ENCODE data around the gene RFPL1.
"Not testable (repeated sequence)": the region's sequence is repeated elsewhere in the genome, so short reads cannot be mapped to it uniquely, and the experiment has no call there.

Gene RFPL1

DNA sequence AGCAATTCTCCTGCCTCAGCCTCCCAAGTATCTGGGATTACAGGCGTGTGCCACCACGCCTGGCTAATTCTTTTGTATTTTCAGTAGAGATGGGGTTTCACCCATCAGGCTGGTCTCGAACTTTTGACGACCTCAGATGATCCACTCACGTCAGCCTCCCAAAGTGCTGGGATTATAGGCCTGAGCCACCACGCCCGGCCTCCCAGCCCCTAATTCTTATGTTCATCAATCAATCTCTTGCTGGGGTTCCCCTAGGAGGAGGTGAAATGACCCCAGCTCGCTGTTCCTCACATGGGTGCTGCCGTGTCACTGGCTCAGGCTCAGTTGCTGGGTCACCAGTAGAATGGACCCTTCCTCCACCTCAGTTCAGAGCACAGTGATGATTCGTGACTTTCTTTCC, at the start of gene RFPL1:
RFPL1 (plus strand) TSS at position 301 of the 400 bp plus-strand sequence.
- DNase-seq (ENCODE audit: low read depth): not testable (repeated sequence)

DNA sequence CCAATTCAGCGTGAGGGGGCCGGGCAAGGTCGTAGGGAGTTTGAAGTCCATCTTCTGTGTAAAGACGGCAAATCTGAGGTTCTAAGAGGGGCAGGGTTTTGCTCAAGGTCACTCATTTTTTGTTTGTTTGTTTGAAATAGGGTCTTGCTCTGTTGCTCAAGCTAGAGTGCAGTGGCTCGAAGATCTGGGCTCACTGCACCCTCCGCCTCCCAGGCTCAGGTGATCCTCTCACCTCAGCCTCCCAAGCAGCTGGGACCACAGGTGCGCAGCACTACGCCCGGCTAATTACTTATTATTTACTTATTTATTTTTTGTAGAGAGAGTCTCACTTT, 49.7 kb upstream of the RFPL1 start:
- DNase-seq (ENCODE audit: low read depth): no peak

DNA sequence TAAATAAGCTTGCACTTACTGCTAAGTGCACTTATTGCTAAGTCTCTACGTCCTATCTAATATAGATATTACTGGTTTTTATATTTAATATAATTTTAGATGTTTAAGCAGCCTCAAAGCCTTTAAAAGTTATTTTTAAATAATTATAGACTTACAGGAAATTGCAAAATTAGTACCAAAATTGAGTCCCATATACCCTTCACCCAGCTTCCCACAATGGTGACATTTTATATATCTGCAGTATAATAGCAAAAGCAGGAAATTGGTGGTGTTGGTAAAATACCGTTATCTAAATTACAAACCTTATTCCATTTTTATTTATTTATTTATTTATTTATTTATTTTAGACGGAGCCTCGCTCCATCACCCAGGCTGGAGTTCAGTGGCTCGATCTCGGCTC, 48.1 kb upstream of the RFPL1 start:
- DNase-seq (ENCODE audit: low read depth): no peak

DNA sequence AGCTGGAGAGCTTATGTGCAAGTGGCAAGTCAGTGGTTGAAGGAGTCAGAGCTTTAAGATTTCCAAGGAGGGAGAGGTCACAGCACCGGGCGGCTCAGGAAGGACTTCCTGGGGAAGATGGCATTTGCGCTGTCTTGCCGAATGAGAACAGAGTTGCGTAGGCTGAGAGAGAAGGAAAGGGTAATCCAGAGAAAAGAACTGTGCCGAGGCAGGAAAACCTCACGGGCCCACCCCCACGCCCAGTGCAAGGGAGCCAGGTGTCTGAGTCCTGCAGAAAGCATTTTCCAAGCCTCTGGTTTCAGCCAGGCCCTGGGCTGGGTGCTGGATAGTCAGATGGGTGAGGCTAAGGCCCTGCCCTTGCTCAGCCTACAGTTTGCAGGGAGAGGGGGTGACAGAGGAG, 46.8 kb upstream of the RFPL1 start:
- DNase-seq (ENCODE audit: low read depth): no peak

DNA sequence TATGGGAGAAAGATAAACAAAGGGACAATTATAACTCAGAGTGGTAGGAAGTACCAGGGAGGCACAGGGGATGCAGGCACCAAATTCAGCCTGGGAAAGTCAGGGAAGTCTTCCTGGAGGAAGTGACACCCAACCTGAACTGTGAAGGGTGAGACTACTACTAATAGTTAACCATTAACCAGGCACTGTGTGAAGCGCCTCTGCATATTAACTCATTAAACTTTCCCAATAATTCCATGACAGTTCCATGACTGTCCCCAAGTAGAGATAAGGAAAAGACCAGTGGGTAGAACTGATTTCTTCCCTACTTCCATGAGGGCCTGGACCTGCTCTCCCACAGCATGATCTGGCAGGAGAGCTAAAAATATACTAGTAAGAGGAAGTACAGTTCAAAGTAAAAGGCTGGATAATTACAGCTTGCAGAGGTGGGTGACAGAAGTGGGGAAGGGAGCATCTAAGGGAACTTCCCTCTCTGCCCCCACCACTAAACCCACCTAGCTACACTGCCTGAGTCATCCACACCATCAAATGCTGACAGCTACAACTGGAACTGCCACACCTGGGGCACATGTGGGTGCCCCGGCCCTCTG, 45.3 kb upstream of the RFPL1 start:
- no peak for DNase-seq (ENCODE audit: low read depth)

DNA sequence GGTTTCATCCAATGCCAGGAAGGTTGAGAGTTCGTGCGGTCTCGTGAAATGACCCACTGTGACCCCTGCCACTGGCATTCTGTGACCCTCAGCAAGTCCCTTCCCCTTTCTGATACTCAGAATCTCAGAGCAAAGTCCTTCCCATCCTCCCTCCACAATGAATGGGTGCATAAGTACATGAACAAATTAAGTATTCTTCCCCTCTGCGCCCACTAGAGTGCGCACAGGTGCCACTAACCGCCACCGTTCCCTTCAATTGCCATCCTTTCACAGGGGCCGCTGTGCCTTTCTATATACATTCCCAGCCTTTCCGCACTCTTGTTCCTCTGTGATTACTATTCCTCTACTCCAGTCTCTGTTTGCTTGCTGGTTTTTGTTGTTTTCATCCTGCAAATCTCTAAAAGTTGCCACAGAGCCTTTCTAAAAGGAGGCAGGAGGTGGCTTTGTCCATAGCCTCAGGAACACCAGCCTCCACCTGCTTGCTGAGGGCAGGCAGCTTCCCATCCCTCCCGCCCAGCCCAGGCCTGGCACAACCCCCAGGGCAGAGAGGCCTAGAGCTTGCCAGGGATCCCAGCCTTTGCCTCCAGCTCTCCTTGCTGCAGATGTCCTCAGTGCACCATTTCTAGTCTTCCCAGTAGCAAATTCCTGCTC, 43.3 kb upstream of the RFPL1 start:
- no peak for DNase-seq (ENCODE audit: low read depth)

DNA sequence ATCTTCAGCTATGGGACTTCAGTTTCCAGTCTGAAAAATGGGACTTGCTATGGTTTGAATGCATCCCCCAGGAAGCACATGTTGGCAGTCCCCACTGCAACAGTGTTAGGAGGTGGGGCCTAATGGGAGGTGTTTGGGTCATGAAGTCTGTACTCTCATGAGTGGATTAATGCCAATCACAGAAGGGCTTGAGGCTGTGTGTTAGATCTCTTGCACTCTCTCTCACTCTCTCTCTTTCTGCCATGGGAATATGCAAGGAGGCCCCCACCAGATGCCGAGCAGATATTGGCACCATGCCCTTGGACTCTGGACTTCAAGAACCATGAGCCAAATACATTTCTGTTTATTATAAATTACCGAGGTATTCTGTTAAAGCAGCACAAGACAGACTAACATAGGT, 42.3 kb upstream of the RFPL1 start:
- DNase-seq (ENCODE audit: low read depth): no peak

DNA sequence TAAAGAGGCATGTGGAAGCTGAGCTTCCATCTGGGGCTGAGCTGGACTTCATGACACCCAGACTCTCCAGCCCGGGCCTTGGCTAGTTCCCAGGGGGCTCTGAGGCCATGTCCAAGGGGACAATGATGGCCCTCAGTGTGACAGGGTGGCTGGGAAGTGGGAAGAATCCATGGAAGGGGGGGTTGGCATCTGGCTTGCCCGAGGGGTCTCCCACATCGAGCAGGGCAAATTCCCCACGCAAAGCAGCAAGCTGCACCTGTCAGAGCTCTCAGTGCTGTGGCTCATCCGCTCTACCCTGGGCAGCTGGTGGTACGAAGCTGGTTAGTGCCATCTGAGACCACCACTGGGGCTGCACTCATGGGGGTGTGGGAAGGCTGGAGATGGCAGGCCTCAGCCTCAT, 40.6 kb upstream of the RFPL1 start:
- DNase-seq (ENCODE audit: low read depth): no peak

DNA sequence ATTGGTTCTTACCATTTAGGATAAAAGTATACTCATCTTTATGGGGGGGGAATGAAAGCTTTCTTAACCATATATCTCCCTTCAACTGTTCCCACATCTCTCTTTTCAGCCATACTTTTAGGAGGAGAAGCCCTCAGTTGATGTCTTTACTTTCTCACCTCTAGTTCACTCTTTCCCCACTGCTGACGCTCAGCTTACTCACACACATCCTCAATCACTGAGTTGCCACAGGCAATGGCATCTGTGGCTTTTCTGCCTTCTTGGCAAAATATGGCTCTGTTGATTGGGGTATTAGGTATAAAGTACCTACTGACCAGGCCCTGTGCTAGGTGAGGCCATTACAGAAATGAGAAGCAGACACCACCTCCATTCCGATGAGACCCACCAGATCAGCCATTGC, 37.8 kb upstream of the RFPL1 start:
- no peak for DNase-seq (ENCODE audit: low read depth)

DNA sequence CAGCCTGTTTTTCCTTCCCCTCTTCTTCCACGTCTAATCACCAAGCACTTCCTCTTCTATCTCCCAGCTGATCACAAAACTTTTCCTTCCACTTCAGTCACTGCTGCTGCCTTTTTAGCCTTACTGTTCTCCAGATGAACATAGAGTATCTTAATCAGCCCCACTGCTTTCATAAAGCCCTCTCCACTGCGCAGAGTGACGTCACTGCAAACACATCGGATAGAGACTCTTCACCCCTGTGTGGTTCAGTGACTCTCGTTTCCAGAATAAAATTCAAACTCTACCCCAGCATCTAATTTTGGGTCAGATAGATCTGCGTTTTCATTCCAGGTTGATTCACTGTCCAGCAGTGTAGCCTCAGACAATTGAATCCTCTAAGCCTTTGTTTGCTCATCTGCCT, 36.8 kb upstream of the RFPL1 start:
- not testable (repeated sequence) for DNase-seq (ENCODE audit: low read depth)

DNA sequence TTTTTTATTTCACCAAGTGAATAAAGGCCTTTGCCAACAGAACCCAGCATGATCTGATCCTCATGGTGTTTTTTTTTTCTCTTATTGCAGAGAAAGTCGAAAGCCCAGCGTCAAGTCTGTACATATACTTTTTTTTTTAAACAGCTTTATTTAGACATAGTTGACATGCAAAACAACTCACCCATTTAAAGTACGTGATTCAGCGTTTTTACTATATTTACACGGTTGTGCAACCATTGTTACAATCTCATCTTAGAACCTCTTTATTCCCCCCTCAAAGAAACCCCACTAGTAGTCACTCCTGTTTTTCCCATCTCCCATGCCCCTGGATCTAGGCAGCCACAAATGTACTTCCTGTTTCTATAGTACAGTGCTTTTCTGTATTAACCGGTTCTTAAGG, 29.4 kb upstream of the RFPL1 start:
- DNase-seq (ENCODE audit: low read depth): no peak

DNA sequence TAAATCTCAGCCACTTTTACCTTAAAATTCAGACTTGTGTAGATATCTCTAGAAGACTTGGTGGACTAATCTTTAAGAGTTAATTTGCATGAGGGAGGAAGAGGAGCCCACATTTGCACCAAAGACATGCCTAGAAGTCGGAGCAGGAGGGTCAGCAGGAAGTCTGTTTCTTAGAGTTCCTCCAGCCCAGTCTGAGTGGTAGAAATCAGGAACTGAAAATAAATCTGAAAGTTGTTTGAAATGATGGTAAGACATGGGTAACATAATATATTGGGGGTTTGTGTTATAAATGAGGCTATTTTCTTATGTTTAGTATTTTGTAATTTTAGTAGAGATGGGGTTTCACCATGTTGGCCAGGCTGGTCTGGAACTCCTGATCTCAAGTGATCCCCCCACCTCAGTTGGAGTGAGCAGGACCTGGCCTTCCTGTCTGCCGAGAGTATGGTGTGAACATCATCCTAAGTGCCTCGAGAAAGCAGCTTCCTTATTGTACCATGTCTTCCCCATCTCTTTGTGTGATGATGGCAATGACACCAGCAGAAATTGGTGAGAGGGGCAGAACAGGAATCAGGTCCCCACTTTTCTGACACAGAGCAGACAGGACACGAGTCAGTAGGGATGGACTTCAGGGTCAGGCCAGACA, 26.7 kb upstream of the RFPL1 start:
- DNase-seq (ENCODE audit: low read depth): not testable (repeated sequence)

DNA sequence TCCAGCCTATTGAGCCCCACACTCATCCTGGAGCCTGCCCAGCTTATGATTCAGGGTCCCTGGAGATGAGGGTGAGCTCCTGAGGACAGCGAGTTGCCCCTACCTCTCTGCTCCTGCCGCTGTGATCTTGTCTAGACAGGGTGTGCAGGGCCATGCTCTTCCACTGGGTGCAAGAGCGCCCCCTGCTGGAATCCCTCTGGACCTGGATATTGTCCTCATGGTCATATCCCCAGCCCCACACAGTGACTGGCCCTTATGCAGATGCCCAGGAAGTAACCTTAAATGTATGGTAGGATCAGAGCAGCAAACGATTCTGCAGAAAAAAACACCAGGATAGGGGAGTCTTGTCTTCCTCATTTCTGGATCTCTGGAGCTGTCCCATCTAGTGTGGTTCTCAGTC, 25.6 kb upstream of the RFPL1 start:
- not testable (repeated sequence) for DNase-seq (ENCODE audit: low read depth)

DNA sequence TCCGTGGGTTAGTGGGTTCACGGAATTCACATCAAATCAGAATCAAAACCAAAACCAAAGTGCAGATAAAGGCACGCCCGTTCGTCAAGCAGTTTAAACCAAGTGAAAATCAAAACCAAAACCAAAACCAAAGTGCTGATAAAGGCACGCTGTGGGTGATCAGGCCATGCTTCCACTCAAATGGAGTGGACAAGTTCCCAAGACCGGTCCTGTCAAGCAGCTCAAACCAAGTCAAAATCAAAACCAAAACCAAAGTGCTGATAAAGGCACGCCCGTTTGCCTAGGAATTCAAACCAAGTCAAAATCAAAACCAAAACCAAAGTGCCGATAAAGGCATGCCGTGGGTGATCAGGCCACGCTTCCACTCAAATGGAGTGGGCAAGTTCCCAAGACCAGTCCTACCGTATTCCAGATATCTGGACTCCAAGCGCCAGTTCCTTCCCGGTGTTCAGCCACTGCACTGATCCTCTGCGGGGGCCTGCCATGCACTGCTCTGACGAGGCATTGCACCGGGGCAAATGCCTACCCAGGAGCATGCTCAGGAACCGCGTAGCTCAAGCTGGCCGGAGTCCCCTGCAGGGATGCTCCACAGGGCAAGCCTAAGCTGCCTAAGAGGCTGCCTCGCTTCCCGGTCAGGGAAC, 23.3 kb upstream of the RFPL1 start:
- DNase-seq (ENCODE audit: low read depth): not testable (repeated sequence)

DNA sequence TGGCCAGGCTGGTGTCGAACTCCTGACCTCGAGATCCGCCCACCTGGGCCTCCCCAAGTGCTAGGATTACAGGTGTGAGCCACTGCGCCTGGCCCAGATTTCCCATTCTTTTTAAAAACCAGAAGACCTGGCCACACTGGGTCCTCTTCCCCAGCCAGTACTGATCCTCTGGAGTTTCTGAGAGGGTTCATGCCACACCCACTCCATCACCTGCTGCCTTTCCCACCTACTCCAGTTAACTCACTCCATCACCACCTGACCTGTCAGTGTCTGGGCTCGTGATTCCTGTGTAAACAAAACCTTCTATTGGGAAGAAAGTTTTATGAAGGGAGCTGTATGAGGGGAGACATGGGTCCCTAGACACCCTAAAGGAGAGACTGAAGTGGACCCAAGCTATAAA, 19.7 kb upstream of the RFPL1 start:
- not testable (repeated sequence) for DNase-seq (ENCODE audit: low read depth)

DNA sequence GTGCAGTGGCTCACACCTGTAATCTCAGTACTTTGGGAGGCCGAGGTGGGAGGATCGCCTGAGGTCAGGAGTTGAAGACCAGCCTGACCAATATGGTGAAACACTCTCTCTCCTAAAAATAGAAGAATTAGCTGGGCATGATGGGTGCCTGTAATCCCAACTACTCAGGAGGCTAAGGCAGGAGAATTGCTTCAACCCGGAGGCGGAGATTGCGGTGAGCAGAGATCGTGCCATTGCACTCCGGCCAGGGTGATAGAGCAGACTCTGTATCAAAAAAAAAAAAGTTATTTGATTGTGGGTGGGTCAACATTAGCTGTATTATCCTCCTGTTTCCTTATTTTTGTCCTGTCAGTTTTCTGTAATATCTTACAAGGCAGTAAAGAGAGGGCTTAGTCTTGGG, 11.9 kb upstream of the RFPL1 start:
- no peak for DNase-seq (ENCODE audit: low read depth)

DNA sequence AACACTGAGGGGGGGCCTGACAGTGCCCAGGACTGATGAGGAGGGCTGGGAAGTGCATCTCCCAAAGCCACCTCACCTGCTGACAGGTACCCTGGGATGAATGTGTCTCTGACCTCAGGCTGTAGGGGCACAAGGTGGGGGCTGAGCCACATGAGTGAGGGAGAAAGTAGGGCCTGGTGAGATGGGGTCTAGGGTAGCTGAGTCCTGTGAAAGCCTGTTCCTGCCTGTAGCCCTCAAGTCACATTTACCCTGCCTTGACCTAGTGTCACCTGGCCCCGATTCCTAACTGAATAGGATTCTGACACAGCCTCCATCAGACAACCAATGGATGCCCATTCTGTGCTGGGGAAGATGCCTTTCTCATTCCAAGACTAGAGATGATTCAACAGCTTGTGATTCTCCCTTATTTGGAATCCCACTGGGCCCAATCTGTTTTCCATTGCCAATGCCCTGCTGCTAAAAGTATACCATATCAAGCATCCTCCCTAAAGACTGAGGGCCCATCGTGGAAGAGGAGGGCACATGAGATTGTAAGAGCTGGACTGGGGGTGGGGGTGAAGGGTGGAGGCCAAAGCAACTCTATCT, 11.1 kb upstream of the RFPL1 start:
- no peak for DNase-seq (ENCODE audit: low read depth)

DNA sequence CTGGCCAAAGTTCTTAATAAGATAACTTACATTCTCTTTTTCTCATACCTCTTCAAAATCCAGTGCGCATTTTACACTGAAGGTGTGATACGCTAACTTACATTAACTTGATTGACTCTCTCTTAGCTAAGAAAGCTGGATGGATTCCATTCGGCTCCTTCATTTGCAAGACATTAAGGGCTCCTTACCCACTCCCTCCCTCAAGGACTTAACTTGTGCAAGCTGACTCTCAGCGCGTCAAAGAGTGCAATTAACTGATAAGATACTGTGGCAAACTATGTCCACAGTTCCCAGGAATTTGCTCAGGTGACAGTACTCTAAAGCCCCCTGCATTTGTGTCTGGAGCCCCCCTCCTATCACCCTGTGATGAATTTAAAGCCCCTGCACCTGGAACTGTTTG, 6.4 kb upstream of the RFPL1 start:
- no peak for DNase-seq (ENCODE audit: low read depth)

DNA sequence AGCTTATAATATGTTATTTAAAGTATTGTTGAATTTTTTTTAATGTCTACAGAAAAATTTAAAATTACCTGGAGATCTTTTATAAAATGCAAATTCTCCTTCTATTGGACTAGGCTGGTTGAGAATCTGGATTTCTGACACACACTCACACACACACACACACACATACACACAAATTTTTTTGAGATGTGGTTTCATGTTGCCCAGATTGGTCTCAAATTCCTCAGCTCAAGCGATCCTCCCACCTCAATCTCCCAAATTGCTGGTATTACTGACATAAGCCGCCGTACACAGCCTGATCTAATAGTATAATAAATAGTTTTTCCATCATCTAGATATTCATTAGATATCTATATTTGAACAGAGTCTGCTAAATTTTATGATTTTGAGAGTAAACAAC, 4.5 kb upstream of the RFPL1 start:
- DNase-seq (ENCODE audit: low read depth): no peak

DNA sequence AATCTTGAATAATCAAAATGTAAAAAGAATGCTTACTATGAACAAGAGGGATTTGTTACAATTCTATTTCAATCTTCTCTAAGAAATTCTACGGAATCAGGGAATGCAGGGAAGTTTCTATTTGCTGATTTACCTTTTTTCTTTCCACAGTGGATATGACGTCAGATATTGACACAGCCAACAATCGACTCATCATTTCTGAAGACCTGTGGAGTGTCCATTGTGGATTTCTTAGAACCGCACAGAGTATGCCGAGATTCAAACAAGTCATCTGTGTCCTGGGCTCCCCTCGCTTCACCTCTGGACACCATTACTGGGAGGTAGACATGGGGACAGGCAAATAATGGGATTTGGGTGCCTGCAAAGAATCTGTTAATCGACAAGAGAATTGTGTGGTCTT, 4.1 kb upstream of the RFPL1 start:
- DNase-seq (ENCODE audit: low read depth): no peak

DNA sequence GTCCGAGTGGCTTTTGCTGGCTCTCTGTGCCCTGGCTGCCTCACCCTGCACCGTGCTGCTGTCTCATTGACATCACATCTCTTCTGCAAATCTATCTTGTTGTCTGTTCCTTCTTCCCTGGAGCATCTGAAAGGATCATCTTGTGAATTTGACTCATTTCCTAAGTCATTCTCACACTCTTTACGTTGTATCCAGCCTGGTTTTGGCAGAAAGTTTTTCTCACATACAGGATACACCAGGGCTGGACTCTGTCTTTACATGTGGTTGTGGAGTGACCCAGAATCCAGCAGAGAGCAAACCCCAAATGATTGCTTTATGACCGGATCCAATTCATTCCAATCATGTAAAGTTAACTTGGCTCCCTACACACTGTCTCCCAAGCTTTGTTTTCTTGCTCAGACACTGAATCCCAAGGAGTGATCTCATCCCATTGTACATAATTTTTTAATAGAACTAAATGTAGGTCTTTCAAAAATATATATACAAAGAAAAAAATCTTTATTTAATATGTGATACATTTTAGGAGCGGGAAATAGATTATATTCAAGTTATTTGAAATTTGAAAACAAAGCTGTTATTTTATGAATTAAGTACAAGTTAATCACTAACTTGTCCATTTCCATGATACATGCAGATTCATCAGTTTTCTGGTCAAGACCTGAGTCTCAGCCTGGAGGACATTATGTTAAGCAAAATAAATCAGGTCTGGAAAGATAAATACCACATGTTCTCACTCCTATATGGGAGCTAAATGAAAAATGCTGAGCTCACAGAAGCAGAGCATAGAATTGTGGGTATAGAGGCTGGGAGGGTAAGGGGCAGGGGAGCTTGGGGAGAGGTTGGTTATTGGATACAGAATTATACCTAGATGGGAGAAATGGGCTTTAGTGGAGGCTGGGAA, 2.9 kb upstream of the RFPL1 start:
- no peak for DNase-seq (ENCODE audit: low read depth)

DNA sequence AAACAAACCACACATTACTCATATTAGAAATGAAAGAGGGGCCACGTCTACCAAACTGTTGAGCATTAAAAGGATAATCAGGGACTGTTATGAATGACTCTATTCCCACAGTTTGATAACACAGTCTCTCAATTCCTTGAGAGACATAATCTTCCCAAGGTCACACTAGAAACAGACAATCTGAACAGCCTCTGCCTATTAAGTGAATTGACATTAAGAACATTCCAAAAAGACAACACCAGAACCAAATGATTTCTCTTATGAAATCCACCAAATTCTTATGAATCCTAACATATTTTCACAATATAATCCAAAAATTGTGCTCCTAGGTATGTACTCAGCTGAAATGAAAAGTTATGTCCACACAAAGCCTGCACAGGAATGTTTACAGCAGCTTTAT, 4.6 kb downstream of the RFPL1 start:
- no peak for DNase-seq (ENCODE audit: low read depth)
